ENCODE measurements around the gene CDYL. TPM values are rescaled to one million over a fixed set of nuclear protein-coding genes. Genes with fewer than 3 reads are reported as not detected.

Gene CDYL
- total RNA-seq, 6 experiments from 2014 or later: 28.4 to 34.8 (median 33.8) TPM

- no peaks in the 10 kb centered on the region for H3K9me3 Mint-ChIP-seq
- H3K36me3 Mint-ChIP-seq (ENCODE audit: low read depth): peaks cover 36% of the 10 kb centered on the region
- no peak overlapping the region for H3K27ac Mint-ChIP-seq
- no peak for TF ChIP-seq CTCF (IDR thresholded peaks at IDR 0.05)
- peaks cover 2% of the 10 kb centered on the region for H3K27me3 Mint-ChIP-seq (ENCODE audit: insufficient read depth)
- no peak for DNase-seq
- H3K4me3 Mint-ChIP-seq: no peak overlapping the region
- peaks cover 17% of the 10 kb centered on the region for H3K4me1 Mint-ChIP-seq (ENCODE audit: low read depth)
These were observed 171.5 kb downstream of the CDYL start for GRCh38 chr6:4947716-4948115.

GRCh38 chr6:4948781-4949450, 172.7 kb downstream of the CDYL start:
- peaks cover 39% of the 10 kb centered on the region for H3K36me3 Mint-ChIP-seq (ENCODE audit: low read depth)
- TF ChIP-seq CTCF (IDR thresholded peaks at IDR 0.05): no peak
- no peak for DNase-seq
- H3K4me1 Mint-ChIP-seq (ENCODE audit: low read depth): peaks cover 9% of the 10 kb centered on the region
- H3K4me3 Mint-ChIP-seq: no peak overlapping the region
- peaks cover 2% of the 10 kb centered on the region for H3K27me3 Mint-ChIP-seq (ENCODE audit: insufficient read depth)
- H3K9me3 Mint-ChIP-seq: no peaks in the 10 kb centered on the region
- H3K27ac Mint-ChIP-seq: no peak overlapping the region

- peaks cover 16% of the 10 kb centered on the region for H3K4me1 Mint-ChIP-seq (ENCODE audit: low read depth)
- H3K36me3 Mint-ChIP-seq (ENCODE audit: low read depth): peaks cover 30% of the 10 kb centered on the region
- H3K27ac Mint-ChIP-seq: no peak overlapping the region
- H3K27me3 Mint-ChIP-seq (ENCODE audit: insufficient read depth): peaks cover 2% of the 10 kb centered on the region
- TF ChIP-seq CTCF (IDR thresholded peaks at IDR 0.05): no peak
- no peak overlapping the region for H3K4me3 Mint-ChIP-seq
- no peaks in the 10 kb centered on the region for H3K9me3 Mint-ChIP-seq
- DNase-seq: no peak
These were observed 173.9 kb downstream of the CDYL start for GRCh38 chr6:4950076-4950475.

DNA sequence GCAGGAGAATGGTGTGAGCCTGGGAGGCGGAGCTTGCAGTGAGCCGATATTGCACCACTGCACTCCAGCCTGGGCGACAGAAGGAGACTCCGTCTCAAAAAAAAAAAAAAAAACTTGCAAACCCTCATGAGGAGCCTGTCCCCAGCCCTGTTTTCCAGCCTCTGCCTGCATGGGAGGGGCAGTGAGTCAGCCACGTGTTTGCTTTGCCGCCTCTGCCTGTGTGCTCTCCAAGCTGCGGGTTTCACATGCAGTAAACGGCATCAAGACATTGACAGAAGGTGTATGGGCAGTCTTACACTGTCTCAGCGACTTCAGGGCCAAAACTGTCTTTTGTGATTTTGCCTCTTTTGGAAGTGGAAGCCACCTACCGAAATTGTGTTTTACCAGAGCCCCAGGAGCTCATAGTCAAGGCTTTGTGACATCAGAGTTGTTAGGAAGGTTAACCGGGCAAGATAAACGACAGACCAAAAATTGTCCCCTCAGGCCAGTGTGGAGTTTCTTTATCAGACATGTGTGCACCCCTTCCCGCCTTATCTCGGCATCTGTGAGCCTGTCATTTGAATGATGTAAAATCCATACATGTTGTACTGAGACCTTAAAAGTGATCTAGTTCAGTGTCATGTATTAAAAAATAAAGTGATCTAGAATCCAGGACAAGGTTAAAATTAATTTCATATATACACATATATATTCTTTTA, 174.8 kb downstream of the CDYL start:
- no peaks in the 10 kb centered on the region for H3K9me3 Mint-ChIP-seq
- H3K27me3 Mint-ChIP-seq (ENCODE audit: insufficient read depth): peaks cover 2% of the 10 kb centered on the region
- H3K4me1 Mint-ChIP-seq (ENCODE audit: low read depth): peaks cover 18% of the 10 kb centered on the region
- H3K27ac Mint-ChIP-seq: no peak overlapping the region
- no peak for TF ChIP-seq CTCF (IDR thresholded peaks at IDR 0.05)
- peaks cover 24% of the 10 kb centered on the region for H3K36me3 Mint-ChIP-seq (ENCODE audit: low read depth)
- H3K4me3 Mint-ChIP-seq: no peak overlapping the region
- no peak for DNase-seq

DNA sequence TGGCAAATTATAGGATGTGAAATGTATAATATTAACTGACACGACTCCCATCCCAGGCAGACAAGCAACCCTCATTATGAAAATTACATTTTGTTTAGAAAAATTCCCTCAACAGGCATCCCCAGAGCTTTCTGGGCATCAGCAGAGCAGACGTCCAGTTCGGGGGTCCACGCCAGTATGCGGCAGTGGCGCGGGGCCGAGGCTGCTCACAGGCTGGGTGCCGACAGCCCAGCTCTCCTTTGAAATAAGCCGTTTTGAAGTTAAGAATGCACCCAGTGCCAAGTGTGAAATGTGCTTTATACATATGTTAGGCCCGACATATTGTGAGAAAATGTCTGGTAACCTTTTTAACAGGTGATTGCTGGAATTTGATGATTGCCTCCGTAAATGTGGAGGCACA, 177.2 kb downstream of the CDYL start:
- H3K27me3 Mint-ChIP-seq (ENCODE audit: insufficient read depth): no peaks in the 10 kb centered on the region; the same call in none of the 2 replicates
- peaks cover 20% of the 10 kb centered on the region for H3K36me3 Mint-ChIP-seq (ENCODE audit: low read depth)
- no peak overlapping the region for H3K4me3 Mint-ChIP-seq

More for the DNA sequence above, 177.2 kb downstream of the CDYL start:
- H3K4me1 Mint-ChIP-seq (ENCODE audit: low read depth): peaks cover 18% of the 10 kb centered on the region
- DNase-seq: no peak
- TF ChIP-seq CTCF (IDR thresholded peaks at IDR 0.05): no peak
- H3K27ac Mint-ChIP-seq: no peak overlapping the region
- no peaks in the 10 kb centered on the region for H3K9me3 Mint-ChIP-seq

All from HFFc6 (cell line).